HCT116 (cell line): Measurements from ENCODE around the gene GAB2. TPM values are rescaled to one million over a fixed set of nuclear protein-coding genes. Genes with fewer than 3 reads are reported as not detected.

Experiments
- ATAC-seq: fragments of 200-7000 bp; cut with Tn5 transposase; 2 replicates; pipeline ENCODE4 v1.9.1; 2020; ENCODE audit warnings: mild to moderate bottlenecking, moderate library complexity
- BruUV-seq: library from RNA; stranded (reverse); fragments of 400-500 nt; replicated peaks from 2 replicates; lab custom pipeline; 2021; lab: Mats Ljungman, UMichigan
- CTCF ChIA-PET: fragments of 300-600 bp; sonication (Branson Sonifier 250); formaldehyde crosslinking; loops from one replicate; lab custom pipeline; 2021; ENCODE audit warnings: antibody characterized with exemption; lab: Charles Lee
- POLR2A ChIA-PET: fragments of 300-600, 350-600 bp; sonication (Branson Sonifier 250); formaldehyde crosslinking; loops from one replicate; lab custom pipeline; 2021; ENCODE audit warnings: antibody characterized with exemption; lab: Charles Lee
- RAD21 ChIA-PET, 2 experiments: fragments of 300-600 bp; sonication (Branson Sonifier 250); formaldehyde crosslinking; loops; one replicate each; lab custom pipeline; 2023; ENCODE audit warnings: low total read pairs in 2 of 2; ENCODE audit not compliant: uncharacterized antibody in 2 of 2, unreplicated experiment in 2 of 2, low non-redundant PET in 1 of 2; lab: Charles Lee
- DNase-seq: peaks from one replicate; pipeline ENCODE4 v3.0.0-alpha.2; 2010; ENCODE audit warnings: low read depth, low spot score
- H2AFZ ChIP-seq: fragments of 200-600 bp; shearing (Covaris generic), sonication (generic); 2 replicates; pipeline ENCODE4 v1.6.1; 2017; ENCODE audit warnings: low read depth, mixed run types, mixed read lengths, antibody characterized with exemption, low read length; ENCODE audit not compliant: poor library complexity, severe bottlenecking
- H3K27ac ChIP-seq: 2 replicates; pipeline ENCODE4 v1.5.1; 2012; ENCODE audit warnings: low read depth, low read length
- H3K27me3 ChIP-seq: fragments of 200-600 bp; sonication (generic); 2 replicates; pipeline ENCODE4 v1.6.1; 2016; ENCODE audit warnings: mixed run types, low read length, mixed read lengths; ENCODE audit not compliant: insufficient read depth
- H3K36me3 ChIP-seq, 2 experiments: fragments of 200-500 bp in 1 of 2; fragments of 200-600 bp in 1 of 2; sonication (Bioruptor generic) in 1 of 2; sonication (generic) in 1 of 2; 2 replicates each; pipeline versions ENCODE4 v1.5.1 to v1.6.1; 2014 to 2016; ENCODE audit warnings: low read length in 2 of 2, inconsistent platforms in 1 of 2, mixed read lengths in 1 of 2, mixed run types in 1 of 2; ENCODE audit not compliant: insufficient read depth in 2 of 2, control insufficient read depth in 1 of 2
- H3K4me1 ChIP-seq, 2 experiments: fragments of 200-600 bp in 1 of 2; sonication (generic) in 1 of 2; 2 replicates each; pipeline versions ENCODE4 v1.5.1 to v1.6.1; 2012 to 2017; ENCODE audit warnings: low read length in 2 of 2, inconsistent platforms in 1 of 2, mild to moderate bottlenecking in 1 of 2, mixed read lengths in 1 of 2, mixed run types in 1 of 2, moderate library complexity in 1 of 2; ENCODE audit not compliant: insufficient read depth in 2 of 2, control insufficient read depth in 1 of 2
- H3K4me2 ChIP-seq: fragments of 200-600 bp; sonication (generic); 2 replicates; pipeline ENCODE4 v1.6.1; 2017; ENCODE audit warnings: mixed run types, low read length, mixed read lengths
- H3K4me3 ChIP-seq, 2 experiments: fragments of 200-600 bp in 1 of 2; sonication (generic) in 1 of 2; replicated peaks in 1 of 2; 2 replicates each; pipeline ENCODE4 v1.5.1; 2011 to 2016; ENCODE audit warnings: low read length in 2 of 2, control low read depth in 1 of 2, low read depth in 1 of 2, mild to moderate bottlenecking in 1 of 2, mixed read lengths in 1 of 2, mixed run types in 1 of 2
- H3K79me2 ChIP-seq: fragments of 200-600 bp; sonication (generic); 2 replicates; pipeline ENCODE4 v1.6.1; 2017; ENCODE audit warnings: mild to moderate bottlenecking, mixed run types, low read length, moderate library complexity, mixed read lengths; ENCODE audit not compliant: insufficient read depth
- H3K9ac ChIP-seq: fragments of 200-600 bp; sonication (generic); 2 replicates; pipeline ENCODE4 v1.6.1; 2016; ENCODE audit warnings: low read length, mixed read lengths
- H3K9me2 ChIP-seq: fragments of 200-600 bp; sonication (generic), shearing (Covaris generic); 2 replicates; pipeline ENCODE4 v1.6.1; 2017; ENCODE audit warnings: mixed run types, mild to moderate bottlenecking, moderate library complexity; ENCODE audit not compliant: insufficient read depth
- H3K9me3 ChIP-seq, 2 experiments: fragments of 200-500 bp in 1 of 2; fragments of 200-600 bp in 1 of 2; sonication (Bioruptor generic) in 1 of 2; sonication (generic) in 1 of 2; 2 replicates each; pipeline ENCODE4 v1.6.1; 2014 to 2017; ENCODE audit warnings: low read length in 2 of 2, mixed read lengths in 2 of 2, inconsistent platforms in 1 of 2, low read depth in 1 of 2, mild to moderate bottlenecking in 1 of 2, mixed run types in 1 of 2, moderate library complexity in 1 of 2; ENCODE audit not compliant: control insufficient read depth in 1 of 2, insufficient read depth in 1 of 2
- H4K20me1 ChIP-seq: fragments of 200-600 bp; sonication (generic), shearing (Covaris generic); 2 replicates; pipeline ENCODE4 v1.6.1; 2017; ENCODE audit warnings: mixed run types, mild to moderate bottlenecking, moderate library complexity; ENCODE audit not compliant: insufficient read depth
- CBX3 ChIP-seq: IDR thresholded peaks from 2 replicates; pipeline ENCODE4 v1.6.1; 2012; ENCODE audit warnings: low read depth
- CEBPB ChIP-seq: IDR thresholded peaks from 2 replicates; pipeline ENCODE4 v1.6.1; 2012; ENCODE audit warnings: low read depth
- EGR1 ChIP-seq: IDR thresholded peaks from 2 replicates; pipeline ENCODE4 v1.6.1; 2012; ENCODE audit warnings: low read depth
- EZH2 ChIP-seq: fragments of 200-600 bp; sonication (generic); IDR thresholded peaks from 2 replicates; pipeline ENCODE4 v1.6.1; 2017; ENCODE audit warnings: antibody characterized with exemption, mixed run types
- EZH2phosphoT487 ChIP-seq: fragments of 200-600 bp; IDR thresholded peaks from 2 replicates; pipeline ENCODE4 v1.6.1; 2018; ENCODE audit warnings: antibody characterized with exemption, borderline replicate concordance
- FOSL1 ChIP-seq: IDR thresholded peaks from 2 replicates; pipeline ENCODE4 v1.6.1; 2012; ENCODE audit warnings: low read depth
- JUND ChIP-seq: IDR thresholded peaks from 2 replicates; pipeline ENCODE4 v1.6.1; 2012
- POLR2A ChIP-seq: IDR thresholded peaks from 2 replicates; pipeline ENCODE4 v1.7.0; 2011; ENCODE audit warnings: borderline replicate concordance; ENCODE audit not compliant: insufficient read depth, insufficient read length; ENCODE audit errors: extremely low read depth
- POLR2AphosphoS5 ChIP-seq: IDR thresholded peaks from 2 replicates; pipeline ENCODE4 v1.6.1; 2011; ENCODE audit warnings: mild to moderate bottlenecking, low read depth, low read length, moderate library complexity
- RAD21 ChIP-seq: IDR thresholded peaks from 2 replicates; pipeline ENCODE4 v1.6.1; 2012; ENCODE audit warnings: low read depth, mild to moderate bottlenecking
- SIN3A ChIP-seq: IDR thresholded peaks from 2 replicates; pipeline ENCODE4 v1.6.1; 2012; ENCODE audit warnings: low read depth
- SP1 ChIP-seq: IDR thresholded peaks from 2 replicates; pipeline ENCODE4 v1.6.1; 2012; ENCODE audit warnings: low read depth
- TCF7L2 ChIP-seq: IDR thresholded peaks from 2 replicates; pipeline ENCODE4 v1.7.0; 2011; ENCODE audit warnings: borderline replicate concordance, inconsistent platforms; ENCODE audit not compliant: insufficient read depth, insufficient read length; ENCODE audit errors: extremely low read depth
- YY1 ChIP-seq: IDR thresholded peaks from 2 replicates; pipeline ENCODE4 v1.6.1; 2011; ENCODE audit warnings: low read length, low read depth, moderate library complexity, mild to moderate bottlenecking; ENCODE audit not compliant: insufficient replicate concordance; ENCODE audit errors: extremely low read depth
- ZFX ChIP-seq: fragments of 450-650 bp; IDR thresholded peaks from 2 replicates; pipeline ENCODE4 v1.6.1; 2017
- ZNF274 ChIP-seq: fragments of 200-500 bp; sonication (Bioruptor generic); IDR thresholded peaks from 2 replicates; pipeline ENCODE4 v1.6.1; 2014; ENCODE audit warnings: mild to moderate bottlenecking, low read depth, low read length, inconsistent platforms
- intact Hi-C: fragments of 100-400 bp; cut with micrococcal nuclease; formaldehyde crosslinking; loops from 2 replicates; pipeline ENCODE4 v1.10.0; 2022
- total RNA-seq: library from RNA; stranded (reverse); gene quantifications from one replicate; pipeline ENCODE4 v1.2.1, GENCODE V29; 2021; ENCODE audit not compliant: unreplicated experiment
- TF ChIP-seq, protein P1 (sequence below), 3 experiments: fragments of 200-600 bp in 1 of 3; sonication (generic) in 1 of 3; IDR thresholded peaks in 2 of 3; conservative IDR thresholded peaks in 1 of 3; 2 replicates each; pipeline ENCODE4 v1.5.1; 2012 to 2017; ENCODE audit warnings: low read depth in 2 of 3, low read length in 2 of 3, antibody characterized with exemption in 1 of 3, borderline replicate concordance in 1 of 3, control low read depth in 1 of 3, mild to moderate bottlenecking in 1 of 3, mixed read lengths in 1 of 3, mixed run types in 1 of 3, moderate library complexity in 1 of 3; ENCODE audit not compliant: insufficient read depth in 1 of 3
- TF ChIP-seq, protein P2 (sequence below): IDR thresholded peaks from 2 replicates; pipeline ENCODE4 v1.6.1; 2012; ENCODE audit warnings: low read depth
- TF ChIP-seq, protein P3 (sequence below): IDR thresholded peaks from 2 replicates; pipeline ENCODE4 v1.6.1; 2012

GAB2 gene
- total RNA-seq, 1 experiment from 2014 or later, result 1.9 TPM

DNA sequence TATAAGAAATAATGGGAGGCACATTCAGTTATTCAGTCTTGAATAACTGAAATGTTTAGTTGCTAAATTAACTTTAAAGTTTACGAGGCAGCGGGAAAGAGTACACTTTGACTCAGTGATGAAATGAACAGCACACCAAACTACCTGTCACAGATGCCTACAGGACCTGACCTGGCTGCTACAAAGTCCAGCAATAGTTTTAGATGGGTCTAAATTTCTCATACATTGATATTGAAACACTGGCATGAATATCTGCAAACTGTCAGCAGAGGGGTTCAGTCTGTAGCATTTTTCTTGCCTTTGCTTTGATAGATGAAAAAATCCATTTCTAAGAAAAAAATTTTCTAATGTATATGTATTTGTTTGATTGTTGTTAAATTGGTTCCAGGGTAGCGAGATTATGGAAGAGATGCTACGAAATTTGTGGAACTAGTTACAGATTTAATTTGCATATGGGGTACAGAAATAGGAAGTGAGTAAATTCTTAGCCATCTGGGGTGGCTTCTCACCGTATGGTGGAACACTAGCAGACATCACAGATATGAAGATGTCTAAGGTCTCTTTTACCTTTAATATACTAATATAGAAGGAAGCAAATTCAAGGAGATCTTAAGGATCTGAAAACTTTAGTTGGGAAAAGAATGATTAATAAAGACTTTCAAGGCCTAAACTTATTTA lies 20.8 kb upstream of the GAB2 start:
- CTCF ChIA-PET, result no interaction called here

More for the DNA sequence above, 20.8 kb upstream of the GAB2 start:
- Histone ChIP-seq H3K4me1 (no peaks in the 10 kb centered on the region), H3K4me2 (no peak overlapping the region), H3K27ac (no peak overlapping the region), H3K9me3 (no peaks in the 10 kb centered on the region), H3K79me2 (no peaks in the 10 kb centered on the region), H2AFZ (no peak overlapping the region), H3K9me2 (no peaks in the 10 kb centered on the region), H3K36me3 (peaks cover 0 to 9% of the 10 kb centered on the region in 2 experiments; a peak in 3 of 4 replicates), H3K9ac (no peak overlapping the region), H3K27me3 (no peaks in the 10 kb centered on the region), H4K20me1 (no peaks in the 10 kb centered on the region), H3K4me3 (no peak overlapping the region)
- ChIA-PET RAD21 (no interaction called here), POLR2A (no interaction called here)
- no peak for ATAC-seq
- DNase-seq, result no peak
- intact Hi-C loops, result no loop called here
- TF ChIP-seq EGR1 (no peak), EZH2 (no peak), POLR2A (no peak), CBX3 (no peak), RAD21 (no peak), ZNF274 (no peak), YY1 (no peak), TCF7L2 (no peak), CEBPB (no peak), SIN3A (no peak), JUND (no peak), ZFX (no peak), SP1 (no peak), FOSL1 (no peak), EZH2phosphoT487 (no peak), POLR2AphosphoS5 (no peak)
- TF ChIP-seq, protein P1, sequence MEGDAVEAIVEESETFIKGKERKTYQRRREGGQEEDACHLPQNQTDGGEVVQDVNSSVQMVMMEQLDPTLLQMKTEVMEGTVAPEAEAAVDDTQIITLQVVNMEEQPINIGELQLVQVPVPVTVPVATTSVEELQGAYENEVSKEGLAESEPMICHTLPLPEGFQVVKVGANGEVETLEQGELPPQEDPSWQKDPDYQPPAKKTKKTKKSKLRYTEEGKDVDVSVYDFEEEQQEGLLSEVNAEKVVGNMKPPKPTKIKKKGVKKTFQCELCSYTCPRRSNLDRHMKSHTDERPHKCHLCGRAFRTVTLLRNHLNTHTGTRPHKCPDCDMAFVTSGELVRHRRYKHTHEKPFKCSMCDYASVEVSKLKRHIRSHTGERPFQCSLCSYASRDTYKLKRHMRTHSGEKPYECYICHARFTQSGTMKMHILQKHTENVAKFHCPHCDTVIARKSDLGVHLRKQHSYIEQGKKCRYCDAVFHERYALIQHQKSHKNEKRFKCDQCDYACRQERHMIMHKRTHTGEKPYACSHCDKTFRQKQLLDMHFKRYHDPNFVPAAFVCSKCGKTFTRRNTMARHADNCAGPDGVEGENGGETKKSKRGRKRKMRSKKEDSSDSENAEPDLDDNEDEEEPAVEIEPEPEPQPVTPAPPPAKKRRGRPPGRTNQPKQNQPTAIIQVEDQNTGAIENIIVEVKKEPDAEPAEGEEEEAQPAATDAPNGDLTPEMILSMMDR (IDR thresholded peaks at IDR 0.05 in 2 of 3, conservative IDR thresholded peaks at IDR 0.05 in 1 of 3; ENCODE audit: borderline replicate concordance in 1 of 3, insufficient read depth in 1 of 3, low read depth in 2 of 3, low read length in 2 of 3), result no peak
- TF ChIP-seq, protein P2, sequence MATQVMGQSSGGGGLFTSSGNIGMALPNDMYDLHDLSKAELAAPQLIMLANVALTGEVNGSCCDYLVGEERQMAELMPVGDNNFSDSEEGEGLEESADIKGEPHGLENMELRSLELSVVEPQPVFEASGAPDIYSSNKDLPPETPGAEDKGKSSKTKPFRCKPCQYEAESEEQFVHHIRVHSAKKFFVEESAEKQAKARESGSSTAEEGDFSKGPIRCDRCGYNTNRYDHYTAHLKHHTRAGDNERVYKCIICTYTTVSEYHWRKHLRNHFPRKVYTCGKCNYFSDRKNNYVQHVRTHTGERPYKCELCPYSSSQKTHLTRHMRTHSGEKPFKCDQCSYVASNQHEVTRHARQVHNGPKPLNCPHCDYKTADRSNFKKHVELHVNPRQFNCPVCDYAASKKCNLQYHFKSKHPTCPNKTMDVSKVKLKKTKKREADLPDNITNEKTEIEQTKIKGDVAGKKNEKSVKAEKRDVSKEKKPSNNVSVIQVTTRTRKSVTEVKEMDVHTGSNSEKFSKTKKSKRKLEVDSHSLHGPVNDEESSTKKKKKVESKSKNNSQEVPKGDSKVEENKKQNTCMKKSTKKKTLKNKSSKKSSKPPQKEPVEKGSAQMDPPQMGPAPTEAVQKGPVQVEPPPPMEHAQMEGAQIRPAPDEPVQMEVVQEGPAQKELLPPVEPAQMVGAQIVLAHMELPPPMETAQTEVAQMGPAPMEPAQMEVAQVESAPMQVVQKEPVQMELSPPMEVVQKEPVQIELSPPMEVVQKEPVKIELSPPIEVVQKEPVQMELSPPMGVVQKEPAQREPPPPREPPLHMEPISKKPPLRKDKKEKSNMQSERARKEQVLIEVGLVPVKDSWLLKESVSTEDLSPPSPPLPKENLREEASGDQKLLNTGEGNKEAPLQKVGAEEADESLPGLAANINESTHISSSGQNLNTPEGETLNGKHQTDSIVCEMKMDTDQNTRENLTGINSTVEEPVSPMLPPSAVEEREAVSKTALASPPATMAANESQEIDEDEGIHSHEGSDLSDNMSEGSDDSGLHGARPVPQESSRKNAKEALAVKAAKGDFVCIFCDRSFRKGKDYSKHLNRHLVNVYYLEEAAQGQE, result no peak
- TF ChIP-seq, protein P3, sequence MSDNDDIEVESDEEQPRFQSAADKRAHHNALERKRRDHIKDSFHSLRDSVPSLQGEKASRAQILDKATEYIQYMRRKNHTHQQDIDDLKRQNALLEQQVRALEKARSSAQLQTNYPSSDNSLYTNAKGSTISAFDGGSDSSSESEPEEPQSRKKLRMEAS, result no peak
- BruUV-seq, result no TSS peak
